K562 (cell line): ENCODE data around the gene DRAXIN. TPM values are rescaled to one million over a fixed set of nuclear protein-coding genes. Genes with fewer than 3 reads are reported as not detected.

Source experiments
- ATAC-seq: fragments of 200-7000 bp; cut with Tn5 transposase; 3 replicates; pipeline ENCODE4 v1.9.1; 2020; ENCODE audit warnings: moderate library complexity
- BruUV-seq: library from RNA; stranded (reverse); fragments of 400-500 nt; replicated peaks from 2 replicates; lab custom pipeline; 2021; lab: Mats Ljungman, UMichigan
- CTCF ChIA-PET: fragments of 300-600 bp; formaldehyde crosslinking; extraction: SDS; loops from one replicate; lab custom pipeline; 2021; ENCODE audit warnings: low intra/inter-chr PET ratio; lab: Yijun Ruan, JAX
- POLR2A ChIA-PET: fragments of 300-600, 350-650 bp; sonication (Branson Sonifier 250); formaldehyde crosslinking; extraction: SDS; loops from one replicate; lab custom pipeline; 2021; ENCODE audit warnings: antibody characterized with exemption, inconsistent platforms; lab: Yijun Ruan, JAX
- DNase-seq, 4 experiments: peaks; one replicate each; pipeline versions ENCODE4 v3.0.0 to v3.0.0-alpha.2; 2011 to 2018; ENCODE audit warnings: low spot score in 3 of 4, mixed read lengths in 3 of 4; ENCODE audit errors: extremely low read depth in 1 of 4
- FAIRE-seq: peaks from 2 replicates; lab custom pipeline; 2011; peaks lifted over from hg19 to GRCh38; lab: Jason Lieb, UNC
- H2AFZ ChIP-seq: 2 replicates; pipeline ENCODE4 v1.6.0; 2011; ENCODE audit warnings: low read depth, low read length, control low read depth, inconsistent platforms
- H3K27ac ChIP-seq: fragments of 200-600 bp; 3 replicates; pipeline ENCODE4 v1.8.0; 2011; ENCODE audit warnings: low read depth, mild to moderate bottlenecking, control low read depth, inconsistent platforms, low read length, moderate library complexity, mixed read lengths; ENCODE audit errors: extremely low read depth
- H3K27me3 ChIP-seq, 2 experiments: fragments of 300-600 bp in 1 of 2; 2 replicates in 1 of 2; 3 replicates in 1 of 2; pipeline versions ENCODE4 v1.6.0 to v1.8.0; 2011; ENCODE audit warnings: inconsistent platforms in 2 of 2, low read length in 2 of 2, mild to moderate bottlenecking in 1 of 2, mixed read lengths in 1 of 2, moderate library complexity in 1 of 2; ENCODE audit not compliant: control insufficient read depth in 2 of 2, insufficient read depth in 2 of 2
- H3K36me3 ChIP-seq: fragments of 300-600 bp; 3 replicates; pipeline ENCODE4 v1.8.0; 2011; ENCODE audit warnings: mild to moderate bottlenecking, low read length, inconsistent platforms; ENCODE audit not compliant: control insufficient read depth, insufficient read depth
- H3K4me1 ChIP-seq, 2 experiments: fragments of 200-600 bp in 1 of 2; replicated peaks in 1 of 2; 2 replicates in 1 of 2; 3 replicates in 1 of 2; pipeline versions ENCODE4 v1.5.1 to v1.8.0; 2011; ENCODE audit warnings: inconsistent platforms in 2 of 2, low read length in 2 of 2, mild to moderate bottlenecking in 1 of 2, mixed read lengths in 1 of 2, moderate library complexity in 1 of 2; ENCODE audit not compliant: control insufficient read depth in 2 of 2, insufficient read depth in 2 of 2
- H3K4me2 ChIP-seq: 2 replicates; pipeline ENCODE4 v1.6.1; 2011; ENCODE audit warnings: low read length, control low read depth, inconsistent platforms, mixed read lengths; ENCODE audit not compliant: insufficient read depth
- H3K4me3 ChIP-seq: fragments of 200-600 bp; sonication (generic), shearing (Covaris generic); 2 replicates; pipeline ENCODE4 v1.5.1; 2016; ENCODE audit warnings: control low read depth, inconsistent platforms
- H3K79me2 ChIP-seq: fragments of 200-600 bp; 3 replicates; pipeline ENCODE4 v1.8.0; 2011; ENCODE audit warnings: low read length, inconsistent platforms; ENCODE audit not compliant: control insufficient read depth, insufficient read depth
- H3K9ac ChIP-seq, 2 experiments: 2 replicates each; pipeline versions ENCODE4 v1.6.0 to v1.6.1; 2011; ENCODE audit warnings: low read depth in 2 of 2, low read length in 2 of 2, control low read depth in 1 of 2, inconsistent platforms in 1 of 2, mild to moderate bottlenecking in 1 of 2, mixed read lengths in 1 of 2; ENCODE audit not compliant: insufficient read depth in 1 of 2
- H3K9me1 ChIP-seq: one replicate; pipeline ENCODE4 v1.6.0; 2011; ENCODE audit warnings: inconsistent platforms, mild to moderate bottlenecking, low read length, moderate library complexity; ENCODE audit not compliant: control insufficient read depth, insufficient read depth
- H3K9me3 ChIP-seq: replicated peaks from 2 replicates; pipeline ENCODE4 v1.5.1; 2011; ENCODE audit warnings: low read depth, low read length, inconsistent platforms; ENCODE audit not compliant: control insufficient read depth, insufficient read depth
- H4K20me1 ChIP-seq: replicated peaks from 2 replicates; pipeline ENCODE4 v1.6.1; 2011; ENCODE audit warnings: low read length, inconsistent platforms, mixed read lengths; ENCODE audit not compliant: control insufficient read depth, insufficient read depth
- FOXP1 ChIP-seq: sonication (generic); formaldehyde crosslinking; IDR thresholded peaks from 2 replicates; pipeline ENCODE4 v1.8.0; 2022; ENCODE audit warnings: mild to moderate bottlenecking, missing genetic modification reagents
- WGBS: fragments of 100-300 bp; shearing (Covaris generic); methylation state at CpG from one replicate; pipeline ENCODE4 v1.1.6; 2016; ENCODE audit warnings: low coverage, mixed read lengths; ENCODE audit not compliant: insufficient coverage; ENCODE audit errors: missing lambda C conversion rate; 5-methylcytosine and 5-hydroxymethylcytosine counted together
- in situ Hi-C: fragments of 300-500 bp; cut with MboI; formaldehyde crosslinking; loops from 4 replicates; pipeline ENCODE4 v1.15.0; 2018; ENCODE audit warnings: inconsistent platforms, mixed read lengths
- intact Hi-C: fragments of 100-400 bp; cut with micrococcal nuclease; formaldehyde crosslinking; loops from 2 replicates; pipeline ENCODE4 v1.14.2; 2022
- polyA plus RNA-seq, 8 experiments: library from polyadenylated mRNA; depleted of rRNA in 4 of 8; stranded (reverse) in 5 of 8; unstranded in 3 of 8; fragments of >200 nt; fragmentation: Nextera tagmentation in 2 of 8; fragmentation: Illumina TruSeq in 1 of 8; extraction: Ambion mirVana in 2 of 8; extraction: Trizol in 1 of 8; gene quantifications; 2 replicates each; pipeline versions ENCODE4 v1.2.1 to v1.2.3, GENCODE V29; 2011 to 2014; ENCODE audit warnings: inconsistent platforms in 1 of 8, missing spikeins in 1 of 8
- total RNA-seq, 7 experiments: library from RNA; depleted of rRNA in 6 of 7; stranded (reverse); fragments of >200 nt in 6 of 7; fragmentation: Illumina TruSeq in 2 of 7; extraction: Trizol in 2 of 7; gene quantifications; 2 replicates each; pipeline versions ENCODE4 v1.2.1 to v1.2.3, GENCODE V29; 2011 to 2021; ENCODE audit warnings: low replicate concordance in 1 of 7
- TF ChIP-seq, protein P1 (sequence below): fragments of 450-650 bp; IDR thresholded peaks from 2 replicates; pipeline ENCODE4 v1.6.1; 2016; ENCODE audit warnings: borderline replicate concordance

Gene DRAXIN
- total and polyA plus RNA-seq, 9 of the 15 experiments (the other 6 are each of a cell fraction or from before 2014, with no cell fraction given), result 0.01 to 0.04 (median 0.01) TPM; not detected in 6

DNA sequence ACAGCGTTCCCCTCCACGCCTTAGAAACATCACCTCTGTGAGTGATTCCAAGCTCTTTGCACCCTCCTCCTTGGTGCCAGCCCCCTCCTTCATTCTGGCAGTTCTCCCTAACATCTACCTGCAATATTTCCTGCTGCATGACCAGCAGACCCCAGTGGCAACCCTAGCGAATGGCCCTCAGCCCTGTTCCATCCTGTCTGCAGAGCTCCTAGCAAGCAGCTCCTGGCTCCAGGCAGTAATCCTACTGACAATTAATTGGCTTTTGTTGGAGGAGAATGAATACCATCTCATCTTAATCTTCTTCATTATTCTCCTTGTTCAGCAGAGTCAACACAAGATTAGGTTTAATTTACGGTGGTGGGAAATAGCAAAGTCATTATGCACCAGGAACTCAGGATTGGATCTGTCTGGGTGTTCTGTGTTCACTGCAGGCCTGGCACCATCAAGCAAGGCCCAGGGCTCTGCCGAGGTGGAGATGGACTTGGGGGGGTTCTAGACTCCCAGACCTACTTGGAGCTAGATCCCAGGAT is 49.7 kb upstream of the DRAXIN start:
- Histone ChIP-seq H3K4me1 (peaks cover 0 to 6% of the 10 kb centered on the region in 2 experiments; a peak in 2 of 5 replicates), H3K79me2 (no peaks in the 10 kb centered on the region), H2AFZ (no peak overlapping the region), H4K20me1 (peaks cover 5% of the 10 kb centered on the region), H3K4me2 (no peak overlapping the region), H3K4me3 (no peak overlapping the region), H3K27me3 (peaks cover 5 to 36% of the 10 kb centered on the region in 2 experiments; a peak in 4 of 5 replicates), H3K36me3 (no peaks in the 10 kb centered on the region), H3K9me1 (no peaks in the 10 kb centered on the region), H3K9ac (no peak overlapping the region), H3K27ac (no peak overlapping the region), H3K9me3 (no peaks in the 10 kb centered on the region)
- DNase-seq (no peak), ATAC-seq (no peak), FAIRE-seq (no peak)
- intact Hi-C loops (loop anchor here (1.0 to 5.0 kb wide), 4 partner anchors 170 to 605 kb away; no protein-coding TSS in a partner anchor), in situ Hi-C loops (no loop called here)
- ChIA-PET CTCF (interaction anchor here (0.6 to 3.7 kb wide), 6 partner anchors 163 to 1147 kb away, joined by 4 to 25 read pairs (median 6); partner anchors contain the start of gene DISP3), POLR2A (interaction anchor here (0.6 to 1.2 kb wide), 2 partner anchors 25 to 324 kb away, joined by 3 read pairs; no protein-coding TSS in a partner anchor)
- WGBS, result 0% methylated on average over 5 of the region's 5 CpGs
- TF ChIP-seq, protein P1, sequence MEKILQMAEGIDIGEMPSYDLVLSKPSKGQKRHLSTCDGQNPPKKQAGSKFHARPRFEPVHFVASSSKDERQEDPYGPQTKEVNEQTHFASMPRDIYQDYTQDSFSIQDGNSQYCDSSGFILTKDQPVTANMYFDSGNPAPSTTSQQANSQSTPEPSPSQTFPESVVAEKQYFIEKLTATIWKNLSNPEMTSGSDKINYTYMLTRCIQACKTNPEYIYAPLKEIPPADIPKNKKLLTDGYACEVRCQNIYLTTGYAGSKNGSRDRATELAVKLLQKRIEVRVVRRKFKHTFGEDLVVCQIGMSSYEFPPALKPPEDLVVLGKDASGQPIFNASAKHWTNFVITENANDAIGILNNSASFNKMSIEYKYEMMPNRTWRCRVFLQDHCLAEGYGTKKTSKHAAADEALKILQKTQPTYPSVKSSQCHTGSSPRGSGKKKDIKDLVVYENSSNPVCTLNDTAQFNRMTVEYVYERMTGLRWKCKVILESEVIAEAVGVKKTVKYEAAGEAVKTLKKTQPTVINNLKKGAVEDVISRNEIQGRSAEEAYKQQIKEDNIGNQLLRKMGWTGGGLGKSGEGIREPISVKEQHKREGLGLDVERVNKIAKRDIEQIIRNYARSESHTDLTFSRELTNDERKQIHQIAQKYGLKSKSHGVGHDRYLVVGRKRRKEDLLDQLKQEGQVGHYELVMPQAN, result no peak
- TF ChIP-seq FOXP1 (CRISPR knock-in tag), result 0 out of 2 replicates have a peak, but pooled peaks have one; percentile 1
- no TSS peak for BruUV-seq
